Hepatocyte (in vitro differentiated cells): ENCODE data around the gene ITPA. TPM values are rescaled to one million over a fixed set of nuclear protein-coding genes. Genes with fewer than 3 reads are reported as not detected.
A peak's percentile ranks its signal among the peaks of the same experiment; 100 is the strongest.

ENCODE experiments used
- DNase-seq: peaks from one replicate; pipeline ENCODE4 v3.0.0-alpha.2; 2016; ENCODE audit warnings: low spot score
- H2AFZ ChIP-seq: fragments of 200-600 bp; sonication (generic); 2 replicates; pipeline ENCODE4 v1.6.0; 2016; ENCODE audit warnings: antibody characterized with exemption, mild to moderate bottlenecking
- H3K27ac ChIP-seq: fragments of 200-600 bp; sonication (generic); 2 replicates; pipeline ENCODE4 v1.5.1; 2016; ENCODE audit warnings: mild to moderate bottlenecking
- H3K27me3 ChIP-seq: fragments of 200-600 bp; sonication (generic); 2 replicates; pipeline ENCODE4 v1.6.1; 2016
- H3K36me3 ChIP-seq: fragments of 200-600 bp; sonication (generic); replicated peaks from 2 replicates; pipeline ENCODE4 v1.5.1; 2016; ENCODE audit warnings: low read depth; ENCODE audit not compliant: insufficient read depth
- H3K4me1 ChIP-seq: fragments of 200-600 bp; sonication (generic); 2 replicates; pipeline ENCODE4 v1.5.1; 2016; ENCODE audit warnings: mild to moderate bottlenecking, moderate library complexity; ENCODE audit not compliant: insufficient read depth
- H3K4me2 ChIP-seq: fragments of 200-600 bp; sonication (generic); 2 replicates; pipeline ENCODE4 v1.6.0; 2016
- H3K4me3 ChIP-seq: fragments of 200-600 bp; sonication (generic); 2 replicates; pipeline ENCODE4 v1.5.1; 2016; ENCODE audit warnings: mild to moderate bottlenecking
- H3K79me2 ChIP-seq: fragments of 200-600 bp; sonication (generic); 2 replicates; pipeline ENCODE4 v1.6.0; 2017; ENCODE audit warnings: mild to moderate bottlenecking
- H3K9me2 ChIP-seq: fragments of 200-600 bp; sonication (generic); replicated peaks from 2 replicates; pipeline ENCODE4 v1.6.0; 2017; ENCODE audit warnings: mild to moderate bottlenecking; ENCODE audit not compliant: insufficient read depth
- H3K9me3 ChIP-seq: fragments of 200-600 bp; sonication (generic); 2 replicates; pipeline ENCODE4 v1.5.1; 2016; ENCODE audit warnings: low read depth, mild to moderate bottlenecking
- H4K20me1 ChIP-seq: fragments of 200-600 bp; sonication (generic); 2 replicates; pipeline ENCODE4 v1.6.0; 2016; ENCODE audit warnings: mild to moderate bottlenecking; ENCODE audit not compliant: insufficient read depth, poor library complexity, severe bottlenecking
- CTCF ChIP-seq: fragments of 200-600 bp; sonication (generic); IDR thresholded peaks from 2 replicates; pipeline ENCODE4 v1.5.1; 2016; ENCODE audit warnings: antibody characterized with exemption, mild to moderate bottlenecking; ENCODE audit not compliant: poor library complexity
- EZH2 ChIP-seq: fragments of 200-600 bp; sonication (generic); IDR thresholded peaks from 2 replicates; pipeline ENCODE4 v1.6.1; 2016; ENCODE audit warnings: antibody characterized with exemption, mild to moderate bottlenecking, borderline replicate concordance
- EZH2phosphoT487 ChIP-seq: fragments of 200-600 bp; sonication (generic); IDR thresholded peaks from one replicate; pipeline ENCODE4 v1.6.1; 2018; ENCODE audit warnings: antibody characterized with exemption, mild to moderate bottlenecking, low read depth, moderate library complexity; ENCODE audit not compliant: unreplicated experiment, severe bottlenecking
- WGBS: methylation state at CpG from one replicate; pipeline ENCODE4 v1.1.6; 2016; ENCODE audit warnings: low lambda C conversion rate; ENCODE audit errors: missing lambda C conversion rate; 5-methylcytosine and 5-hydroxymethylcytosine counted together
- polyA plus RNA-seq: library from polyadenylated mRNA; unstranded; fragments of >200 nt; fragmentation: Nextera tagmentation; extraction: Ambion mirVana; gene quantifications from 2 replicates; pipeline ENCODE4 v1.2.1, GENCODE V29; 2016
- total RNA-seq: library from RNA; depleted of rRNA; stranded (reverse); fragments of >200 nt; gene quantifications from 2 replicates; pipeline ENCODE4 v1.2.3, GENCODE V29; 2014

ITPA gene
- total and polyA plus RNA-seq, 2 experiments from 2014 or later, result 33.5 to 48.2 TPM

GRCh38 chr20:3218307-3218988 lies 9.2 kb downstream of the ITPA start:
- Histone ChIP-seq H3K9me2 (no peaks in the 10 kb centered on the region), H3K4me2 (no peak overlapping the region), H4K20me1 (no peaks in the 10 kb centered on the region), H3K36me3 (peaks cover 3% of the 10 kb centered on the region), H3K27ac (no peak overlapping the region), H3K27me3 (no peaks in the 10 kb centered on the region), H3K4me1 (peaks cover 8% of the 10 kb centered on the region), H2AFZ (no peak overlapping the region), H3K4me3 (no peak overlapping the region), H3K79me2 (no peaks in the 10 kb centered on the region), H3K9me3 (no peaks in the 10 kb centered on the region)
- TF ChIP-seq EZH2phosphoT487, result no peak
- TF ChIP-seq CTCF, result peak; percentile 75
- WGBS, result 38% methylated on average over 22 of the region's 30 CpGs
- peak; percentile 67 for DNase-seq

GRCh38 chr20:3221398-3222226 lies 12.3 kb downstream of the ITPA start:
- no peak for TF ChIP-seq EZH2phosphoT487
- TF ChIP-seq EZH2, result no peak
- TF ChIP-seq CTCF, result no peak
- H3K27me3 ChIP-seq, result no peaks in the 10 kb centered on the region
- H4K20me1 ChIP-seq, result no peaks in the 10 kb centered on the region
- H2AFZ ChIP-seq, result no peak overlapping the region
- no peaks in the 10 kb centered on the region for H3K9me2 ChIP-seq
- DNase-seq, result no peak
- no peak overlapping the region for H3K27ac ChIP-seq
- peaks cover 8% of the 10 kb centered on the region for H3K4me1 ChIP-seq
- H3K4me3 ChIP-seq, result no peak overlapping the region
- H3K4me2 ChIP-seq, result no peak overlapping the region
- no peaks in the 10 kb centered on the region for H3K9me3 ChIP-seq
- WGBS, result 94% methylated on average over 18 of the region's 18 CpGs
- H3K36me3 ChIP-seq, result peaks cover 3% of the 10 kb centered on the region
- H3K79me2 ChIP-seq, result no peaks in the 10 kb centered on the region

- H3K9me2 ChIP-seq, result no peaks in the 10 kb centered on the region
- H3K79me2 ChIP-seq, result no peaks in the 10 kb centered on the region
- peaks cover 8% of the 10 kb centered on the region for H3K4me1 ChIP-seq
- no peaks in the 10 kb centered on the region for H3K9me3 ChIP-seq
- 70% methylated on average over 25 of the region's 25 CpGs for WGBS
- H3K36me3 ChIP-seq, result no peaks in the 10 kb centered on the region
- H3K27me3 ChIP-seq, result no peaks in the 10 kb centered on the region
- H3K27ac ChIP-seq, result peak overlapping the region; percentile 36
- no peak overlapping the region for H3K4me3 ChIP-seq
- DNase-seq, result peak; percentile 61
- no peaks in the 10 kb centered on the region for H4K20me1 ChIP-seq
- H3K4me2 ChIP-seq, result no peak overlapping the region
- no peak overlapping the region for H2AFZ ChIP-seq
- no peak for TF ChIP-seq EZH2phosphoT487
- TF ChIP-seq CTCF, result no peak
- TF ChIP-seq EZH2, result no peak
Measured at GRCh38 chr20:3222635-3223600, 13.6 kb downstream of the ITPA start.
